Measurements from ENCODE around the gene CCDC34.
"Not testable (repeated sequence)": the region's sequence is repeated elsewhere in the genome, so short reads cannot be mapped to it uniquely, and the experiment has no call there.

CCDC34 gene

GRCh38 chr11:27339941-27340340 is 23.1 kb downstream of the CCDC34 start:
- no peaks in the 10 kb centered on the region for H3K4me1 Mint-ChIP-seq

GRCh38 chr11:27334764-27335163 is 28.3 kb downstream of the CCDC34 start:
- not testable (repeated sequence) for H3K27me3 Mint-ChIP-seq; DNase-seq (ENCODE audit: low spot score in 2 of 2); H3K4me3 Mint-ChIP-seq; H3K27ac Mint-ChIP-seq; H3K36me3 Mint-ChIP-seq; H3K9me3 Mint-ChIP-seq; ATAC-seq (ENCODE audit: low read depth); H3K4me1 Mint-ChIP-seq

More at GRCh38 chr11:27339941-27340340, 23.1 kb downstream of the CCDC34 start:
- H3K27ac Mint-ChIP-seq: no peak overlapping the region
- H3K36me3 Mint-ChIP-seq: peaks cover 4% of the 10 kb centered on the region
- no peaks in the 10 kb centered on the region for H3K27me3 Mint-ChIP-seq
- DNase-seq (ENCODE audit: low spot score in 2 of 2) (no peak), ATAC-seq (ENCODE audit: low read depth) (no peak)
- H3K4me3 Mint-ChIP-seq: no peak overlapping the region
- H3K9me3 Mint-ChIP-seq: no peaks in the 10 kb centered on the region

- Mint-ChIP-seq H3K27me3 (no peaks in the 10 kb centered on the region), H3K36me3 (peaks cover 6% of the 10 kb centered on the region), H3K4me1 (peaks cover 2% of the 10 kb centered on the region), H3K27ac (no peak overlapping the region), H3K9me3 (no peaks in the 10 kb centered on the region), H3K4me3 (no peak overlapping the region)
- DNase-seq (ENCODE audit: low spot score in 2 of 2) (no peak), ATAC-seq (ENCODE audit: low read depth) (no peak)
These were observed 31.0 kb downstream of the CCDC34 start for GRCh38 chr11:27331981-27332380.

GRCh38 chr11:27330633-27331270 is 32.3 kb downstream of the CCDC34 start:
- peaks cover 2% of the 10 kb centered on the region for H3K36me3 Mint-ChIP-seq
- no peaks in the 10 kb centered on the region for H3K27me3 Mint-ChIP-seq
- no peak overlapping the region for H3K27ac Mint-ChIP-seq
- ATAC-seq (ENCODE audit: low read depth) (no peak), DNase-seq (ENCODE audit: low spot score in 2 of 2) (no peak)
- H3K4me1 Mint-ChIP-seq: peaks cover 2% of the 10 kb centered on the region
- peaks cover 2% of the 10 kb centered on the region for H3K9me3 Mint-ChIP-seq
- no peak overlapping the region for H3K4me3 Mint-ChIP-seq

- Mint-ChIP-seq H3K27me3 (no peaks in the 10 kb centered on the region), H3K4me3 (no peak overlapping the region), H3K4me1 (peaks cover 2% of the 10 kb centered on the region), H3K36me3 (peaks cover 2% of the 10 kb centered on the region), H3K9me3 (peaks cover 2% of the 10 kb centered on the region), H3K27ac (no peak overlapping the region)
- DNase-seq (ENCODE audit: low spot score in 2 of 2) (no peak), ATAC-seq (ENCODE audit: low read depth) (no peak)
These were observed 33.0 kb downstream of the CCDC34 start for GRCh38 chr11:27329867-27330632.

GRCh38 chr11:27328614-27329013 is 34.4 kb downstream of the CCDC34 start:
- Mint-ChIP-seq H3K27me3 (no peaks in the 10 kb centered on the region), H3K9me3 (peaks cover 2% of the 10 kb centered on the region), H3K4me3 (no peak overlapping the region), H3K36me3 (peaks cover 2% of the 10 kb centered on the region), H3K4me1 (peaks cover 2% of the 10 kb centered on the region), H3K27ac (no peak overlapping the region)
- no peak for ATAC-seq (ENCODE audit: low read depth)
- no peak for DNase-seq (ENCODE audit: low spot score in 2 of 2)

GRCh38 chr11:27327064-27327463 is 36.0 kb downstream of the CCDC34 start:
- not testable (repeated sequence) for DNase-seq (ENCODE audit: low spot score in 2 of 2); H3K4me3 Mint-ChIP-seq; ATAC-seq (ENCODE audit: low read depth); H3K36me3 Mint-ChIP-seq; H3K27me3 Mint-ChIP-seq; H3K27ac Mint-ChIP-seq; H3K4me1 Mint-ChIP-seq; H3K9me3 Mint-ChIP-seq

- H3K4me1 Mint-ChIP-seq; DNase-seq (ENCODE audit: low spot score in 2 of 2); H3K27ac Mint-ChIP-seq; ATAC-seq (ENCODE audit: low read depth); H3K4me3 Mint-ChIP-seq; H3K36me3 Mint-ChIP-seq; H3K27me3 Mint-ChIP-seq; H3K9me3 Mint-ChIP-seq: not testable (repeated sequence)
These were observed 40.8 kb downstream of the CCDC34 start for GRCh38 chr11:27322196-27322595.

- H3K27ac Mint-ChIP-seq; H3K4me3 Mint-ChIP-seq; DNase-seq (ENCODE audit: low spot score in 2 of 2); H3K4me1 Mint-ChIP-seq; H3K9me3 Mint-ChIP-seq; H3K36me3 Mint-ChIP-seq; H3K27me3 Mint-ChIP-seq; ATAC-seq (ENCODE audit: low read depth): not testable (repeated sequence)
These were observed 41.7 kb downstream of the CCDC34 start for GRCh38 chr11:27321340-27321739.

- ATAC-seq (ENCODE audit: low read depth): no peak
These were observed 43.9 kb downstream of the CCDC34 start for GRCh38 chr11:27319072-27319471.

GRCh38 chr11:27317751-27318150 is 45.3 kb downstream of the CCDC34 start:
- no peaks in the 10 kb centered on the region for H3K36me3 Mint-ChIP-seq
- no peak for ATAC-seq (ENCODE audit: low read depth)
- no peaks in the 10 kb centered on the region for H3K9me3 Mint-ChIP-seq
- H3K4me1 Mint-ChIP-seq: peaks cover 2% of the 10 kb centered on the region
- no peak overlapping the region for H3K4me3 Mint-ChIP-seq
- peaks cover 4% of the 10 kb centered on the region for H3K27me3 Mint-ChIP-seq
- no peak for DNase-seq (ENCODE audit: low spot score in 2 of 2)
- H3K27ac Mint-ChIP-seq: no peak overlapping the region

More at GRCh38 chr11:27319072-27319471, 43.9 kb downstream of the CCDC34 start:
- Mint-ChIP-seq H3K27me3 (peaks cover 4% of the 10 kb centered on the region), H3K4me3 (no peak overlapping the region), H3K27ac (no peak overlapping the region), H3K9me3 (no peaks in the 10 kb centered on the region), H3K36me3 (no peaks in the 10 kb centered on the region), H3K4me1 (peaks cover 2% of the 10 kb centered on the region)
- no peak for DNase-seq (ENCODE audit: low spot score in 2 of 2)

- Mint-ChIP-seq H3K4me3 (no peak overlapping the region), H3K36me3 (no peaks in the 10 kb centered on the region), H3K9me3 (no peaks in the 10 kb centered on the region), H3K27ac (no peak overlapping the region), H3K4me1 (peaks cover 2% of the 10 kb centered on the region), H3K27me3 (peaks cover 4% of the 10 kb centered on the region)
- ATAC-seq (ENCODE audit: low read depth) (no peak), DNase-seq (ENCODE audit: low spot score in 2 of 2) (no peak)
These were observed 47.2 kb downstream of the CCDC34 start for GRCh38 chr11:27315836-27316235.

- Mint-ChIP-seq H3K36me3 (no peaks in the 10 kb centered on the region), H3K27ac (no peak overlapping the region), H3K4me3 (no peak overlapping the region), H3K27me3 (peaks cover 2% of the 10 kb centered on the region), H3K9me3 (no peaks in the 10 kb centered on the region), H3K4me1 (no peaks in the 10 kb centered on the region)
- no peak for ATAC-seq (ENCODE audit: low read depth)
- DNase-seq (ENCODE audit: low spot score in 2 of 2): no peak
These were observed 49.7 kb downstream of the CCDC34 start for GRCh38 chr11:27313157-27313821.

GRCh38 chr11:27312110-27312509 is 50.9 kb downstream of the CCDC34 start:
- H3K27me3 Mint-ChIP-seq: peaks cover 3% of the 10 kb centered on the region
- no peaks in the 10 kb centered on the region for H3K9me3 Mint-ChIP-seq
- no peak overlapping the region for H3K4me3 Mint-ChIP-seq
- H3K36me3 Mint-ChIP-seq: no peaks in the 10 kb centered on the region
- DNase-seq (ENCODE audit: low spot score in 2 of 2): no peak
- ATAC-seq (ENCODE audit: low read depth): no peak
- no peaks in the 10 kb centered on the region for H3K4me1 Mint-ChIP-seq
- no peak overlapping the region for H3K27ac Mint-ChIP-seq
